ENCODE data around the gene ANKH.

The ANKH gene

DNA sequence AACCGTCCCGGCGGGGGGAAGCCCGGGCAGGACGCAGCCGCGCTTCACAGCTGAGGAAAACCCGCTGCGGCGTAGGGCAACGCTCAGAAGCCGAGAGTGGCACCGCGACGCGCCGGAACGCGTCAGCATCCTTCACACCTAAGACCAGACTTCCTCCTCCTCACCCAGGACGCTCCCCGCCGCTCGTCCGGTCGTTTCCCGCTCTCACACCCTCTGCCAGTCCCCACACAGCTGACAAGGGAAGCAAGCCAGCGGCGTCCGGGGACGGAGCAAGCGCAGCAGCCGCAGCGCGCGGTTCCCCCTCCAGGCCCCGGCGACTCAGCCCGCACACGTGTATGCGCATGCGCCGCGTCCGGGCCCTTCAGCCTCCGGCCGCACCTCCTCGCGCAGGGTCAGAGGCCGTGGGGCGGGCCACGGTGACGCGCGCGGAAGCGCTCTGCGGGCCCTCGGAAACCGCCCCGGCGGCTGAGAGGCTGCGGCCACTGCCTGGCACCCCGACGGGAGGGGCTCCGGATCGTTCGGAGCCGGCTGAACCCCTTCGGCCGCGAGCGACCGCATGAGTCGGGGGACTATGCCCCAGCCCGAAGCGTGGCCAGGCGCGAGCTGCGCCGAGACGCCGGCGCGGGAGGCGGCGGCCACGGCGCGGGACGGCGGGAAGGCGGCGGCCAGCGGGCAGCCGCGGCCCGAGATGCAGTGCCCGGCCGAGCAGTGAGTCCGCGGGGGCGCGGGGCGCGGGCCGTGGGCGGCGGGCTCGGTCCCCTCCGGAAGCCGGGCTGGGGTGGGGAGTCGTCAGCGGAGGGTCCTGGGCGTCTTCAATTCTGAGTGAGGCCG lies 207.1 kb downstream of the ANKH start, which contains the start of gene OTULIN:
OTULIN (plus strand) TSS at position 449 of the 831 bp plus-strand sequence; CDS start at position 557, 108 bp downstream.
- DNase-seq (ENCODE audit: low read depth in 2 of 2) = peak; percentile 85 to 86

DNA sequence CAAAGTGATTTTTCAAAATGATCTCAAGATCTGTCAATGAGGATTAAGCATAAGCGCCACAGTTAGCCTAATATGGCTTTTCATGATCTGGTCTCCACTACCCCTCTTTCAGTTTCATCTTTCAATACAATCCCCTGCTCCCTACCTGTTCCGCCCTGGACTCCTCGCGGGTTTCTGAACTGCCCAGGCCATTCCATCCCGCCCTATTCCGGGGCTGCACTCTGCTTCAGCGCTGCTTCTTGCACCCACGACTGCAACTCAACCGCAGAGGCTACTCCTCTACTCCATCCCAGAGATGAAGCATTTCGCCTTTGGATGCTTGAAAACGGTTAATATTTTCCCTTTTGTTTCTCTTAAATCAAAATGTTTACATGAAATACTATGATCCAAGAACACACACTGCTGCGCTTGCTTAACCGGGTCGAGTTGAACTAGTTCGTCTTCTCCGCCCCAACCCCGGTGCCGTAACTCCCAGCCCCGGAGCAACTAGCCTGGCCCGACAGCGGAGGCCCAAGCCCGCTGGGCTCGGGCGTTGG lies 207.8 kb downstream of the ANKH start:
- no peak for DNase-seq (ENCODE audit: low read depth in 2 of 2)

DNA sequence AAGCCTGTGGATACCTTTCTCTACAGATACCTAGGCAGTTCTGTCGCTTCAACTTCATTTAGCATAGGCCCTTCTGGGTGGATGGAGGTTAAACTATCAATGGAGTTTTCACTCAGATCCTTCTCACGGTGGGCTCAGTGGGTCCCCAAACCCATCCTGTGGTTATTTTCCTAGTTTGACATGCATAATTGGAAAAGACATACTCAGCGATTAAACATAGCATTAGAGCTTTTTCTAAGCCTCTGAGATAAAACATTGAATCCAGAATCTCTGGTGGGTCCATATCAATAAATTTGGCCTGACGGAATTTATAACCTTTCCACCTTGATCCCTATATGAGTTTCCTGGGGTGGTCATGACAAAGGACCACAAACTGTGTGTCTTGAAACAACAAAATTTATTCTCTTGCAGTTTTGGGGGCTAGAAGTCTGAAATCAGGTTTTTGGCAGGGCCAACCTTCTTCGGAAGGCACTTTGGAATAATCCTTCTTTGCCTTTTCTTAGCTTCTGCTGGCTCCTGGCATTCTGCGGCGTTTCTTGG lies 208.8 kb downstream of the ANKH start:
- no peak for DNase-seq (ENCODE audit: low read depth in 2 of 2)

DNA sequence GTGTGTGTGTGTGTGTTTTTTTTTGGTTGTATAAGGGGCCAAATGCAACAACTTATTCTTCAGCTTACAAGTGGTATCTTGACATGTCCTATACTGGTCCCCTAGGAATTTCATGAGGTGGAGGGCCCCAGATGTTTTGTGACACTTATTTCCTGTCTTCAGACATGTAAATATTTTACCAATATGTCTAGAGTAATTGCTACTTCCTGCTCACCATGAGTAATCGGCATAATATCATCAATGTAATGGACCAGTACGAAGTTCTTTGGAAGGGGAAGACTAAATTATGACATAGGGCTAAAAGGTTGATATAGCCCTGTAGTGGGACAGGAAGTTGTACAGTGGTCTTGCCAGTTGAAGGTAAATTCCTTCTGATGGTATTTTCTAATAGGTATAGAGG lies 210.7 kb downstream of the ANKH start:
- no peak for DNase-seq (ENCODE audit: low read depth in 2 of 2)

DNA sequence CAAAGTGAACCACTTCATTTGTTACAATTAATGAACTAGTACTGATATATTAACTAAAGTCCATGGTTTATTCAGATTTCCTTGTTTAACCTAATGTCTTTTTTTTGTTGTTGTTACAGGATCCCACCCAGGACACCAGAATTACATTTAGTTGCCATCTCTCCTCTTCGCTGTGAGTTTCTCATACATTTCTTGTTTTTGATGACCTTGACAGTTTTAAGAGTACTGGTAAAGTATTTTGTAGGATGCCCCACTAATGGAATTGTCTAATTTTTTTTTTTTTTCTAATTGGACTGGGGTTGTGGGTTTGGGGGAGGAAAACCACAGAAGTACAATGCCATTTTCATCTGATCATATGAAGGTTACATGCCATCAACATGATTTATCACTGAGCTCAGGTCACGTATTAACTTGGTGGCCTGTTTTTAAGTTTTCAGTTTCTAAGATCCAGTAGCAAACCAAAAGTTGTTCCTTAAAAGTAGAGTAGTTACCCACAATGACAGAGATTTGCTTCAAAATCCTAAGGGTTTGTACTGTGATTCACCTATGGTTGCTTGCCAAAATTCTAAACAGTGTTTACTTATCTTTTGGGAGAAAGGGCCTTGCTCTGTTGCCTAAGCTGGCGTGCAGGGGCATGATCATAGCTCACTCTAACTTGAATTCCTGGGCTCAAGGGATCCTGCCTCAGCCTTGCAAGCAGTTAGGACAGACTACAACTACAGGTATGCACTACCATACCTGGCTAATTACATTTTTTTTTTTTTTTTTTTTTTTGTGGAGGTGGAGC lies 211.6 kb downstream of the ANKH start:
- DNase-seq (ENCODE audit: low read depth in 2 of 2) = no peak

DNA sequence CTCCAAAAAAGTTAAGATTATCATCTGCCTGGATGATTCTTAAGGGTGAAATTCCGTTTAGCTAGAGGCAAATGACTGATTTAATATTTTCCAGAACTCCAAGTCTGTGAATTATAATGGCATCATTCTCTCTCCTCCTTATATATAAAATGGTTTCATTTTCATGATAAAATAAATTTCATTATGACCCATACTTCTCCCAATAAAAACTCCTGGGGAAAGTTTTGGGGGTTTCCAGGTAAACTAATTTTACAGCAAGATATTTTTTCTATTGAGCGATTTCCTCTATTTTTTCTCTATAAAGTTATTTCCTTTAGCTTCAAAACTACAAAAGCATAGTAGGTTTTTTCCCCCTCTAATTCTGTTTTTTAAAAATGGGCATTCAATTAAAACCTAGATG lies 214.7 kb downstream of the ANKH start:
- DNase-seq (ENCODE audit: low read depth in 2 of 2) = no peak

DNA sequence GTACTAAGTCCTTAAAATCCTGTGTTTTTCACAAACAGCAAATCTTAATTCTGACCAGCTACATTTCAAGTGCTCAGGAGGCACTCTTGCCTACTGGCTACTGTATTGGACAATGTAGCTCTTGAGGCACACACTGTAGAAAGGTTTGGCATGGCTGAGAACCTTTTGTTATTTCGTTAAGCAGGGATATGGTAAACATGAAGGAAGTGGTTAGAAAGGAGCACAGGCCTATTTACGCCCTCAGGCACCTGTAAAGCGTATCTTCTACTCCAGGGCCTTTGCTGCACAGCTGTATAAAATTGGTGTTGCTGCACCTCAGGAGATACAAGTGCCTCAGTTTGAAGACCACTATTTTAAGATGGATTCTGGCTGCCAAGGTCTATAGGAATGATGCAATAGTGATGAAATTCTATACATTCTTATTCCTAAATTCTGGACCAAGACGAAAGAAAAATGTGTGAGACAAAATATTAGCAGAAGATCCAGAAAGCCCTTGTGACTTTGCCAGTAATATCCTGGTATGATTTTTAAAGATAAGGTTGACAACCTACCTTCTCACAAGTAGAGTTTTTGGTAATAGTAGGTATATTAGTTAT lies 216.3 kb downstream of the ANKH start:
- no peak for DNase-seq (ENCODE audit: low read depth in 2 of 2)

All from stimulated activated CD8-positive, alpha-beta memory T cell treated with anti-CD3 and anti-CD28 coated beads, Interleukin-2, amount 100 ng/mL, for 48 hours (primary cell).